AG10803 (cell line): Measurements from ENCODE around the gene EBLN2.

Source experiments
- DNase-seq: peaks from one replicate; pipeline ENCODE4 v3.0.0; 2010; ENCODE audit warnings: low read depth
- H3K4me3 ChIP-seq: 2 replicates; pipeline ENCODE4 v1.5.1; 2011; ENCODE audit warnings: mild to moderate bottlenecking, low read length, control low read depth
- TF ChIP-seq, protein P1 (sequence below): conservative IDR thresholded peaks from 2 replicates; pipeline ENCODE4 v1.5.1; 2011; ENCODE audit warnings: mild to moderate bottlenecking, low read length, control low read depth, inconsistent platforms

The EBLN2 gene

DNA sequence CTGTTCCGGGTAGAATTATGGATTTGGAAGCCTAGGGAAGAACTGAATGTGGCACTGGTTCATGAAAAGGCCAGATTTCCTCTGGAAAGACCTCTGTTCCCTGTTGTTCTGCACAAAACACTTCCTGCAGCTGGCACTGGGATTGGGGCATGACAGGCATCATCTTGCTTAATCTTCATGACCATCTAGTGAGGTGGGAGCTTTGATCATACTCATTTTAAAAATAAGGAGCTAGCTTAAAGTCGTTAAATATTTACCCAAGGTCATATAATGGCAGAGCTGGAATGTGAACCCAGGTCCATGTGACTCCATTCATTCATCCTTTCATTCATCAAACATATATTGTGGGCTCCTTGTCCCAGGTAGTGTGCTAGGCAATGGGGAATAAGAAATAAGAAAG, 40.4 kb downstream of the EBLN2 start:
- no peak overlapping the region for H3K4me3 ChIP-seq
- DNase-seq, result no peak
- TF ChIP-seq, protein P1, sequence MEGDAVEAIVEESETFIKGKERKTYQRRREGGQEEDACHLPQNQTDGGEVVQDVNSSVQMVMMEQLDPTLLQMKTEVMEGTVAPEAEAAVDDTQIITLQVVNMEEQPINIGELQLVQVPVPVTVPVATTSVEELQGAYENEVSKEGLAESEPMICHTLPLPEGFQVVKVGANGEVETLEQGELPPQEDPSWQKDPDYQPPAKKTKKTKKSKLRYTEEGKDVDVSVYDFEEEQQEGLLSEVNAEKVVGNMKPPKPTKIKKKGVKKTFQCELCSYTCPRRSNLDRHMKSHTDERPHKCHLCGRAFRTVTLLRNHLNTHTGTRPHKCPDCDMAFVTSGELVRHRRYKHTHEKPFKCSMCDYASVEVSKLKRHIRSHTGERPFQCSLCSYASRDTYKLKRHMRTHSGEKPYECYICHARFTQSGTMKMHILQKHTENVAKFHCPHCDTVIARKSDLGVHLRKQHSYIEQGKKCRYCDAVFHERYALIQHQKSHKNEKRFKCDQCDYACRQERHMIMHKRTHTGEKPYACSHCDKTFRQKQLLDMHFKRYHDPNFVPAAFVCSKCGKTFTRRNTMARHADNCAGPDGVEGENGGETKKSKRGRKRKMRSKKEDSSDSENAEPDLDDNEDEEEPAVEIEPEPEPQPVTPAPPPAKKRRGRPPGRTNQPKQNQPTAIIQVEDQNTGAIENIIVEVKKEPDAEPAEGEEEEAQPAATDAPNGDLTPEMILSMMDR, result no peak

DNA sequence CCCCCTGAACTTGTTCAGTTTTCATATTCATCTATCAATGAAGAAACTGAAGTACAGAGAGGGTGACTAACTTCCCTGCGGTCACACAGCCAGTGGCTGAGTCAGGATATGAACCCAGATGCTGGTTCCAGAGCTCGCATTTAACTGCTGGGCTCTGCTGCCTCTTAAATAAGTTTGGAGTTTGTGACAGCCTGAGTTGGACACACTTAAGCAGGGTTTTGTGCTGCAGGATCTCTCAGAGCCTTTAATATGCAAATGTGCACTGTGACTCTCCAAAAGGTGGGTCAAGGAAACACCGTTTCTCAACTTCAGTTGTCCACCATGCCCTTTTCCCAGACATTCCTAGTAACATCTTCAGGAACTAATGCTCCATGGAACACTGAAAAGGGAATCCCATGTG, 45.8 kb downstream of the EBLN2 start:
- no peak for DNase-seq
- no peak overlapping the region for H3K4me3 ChIP-seq
- TF ChIP-seq, protein P1, result no peak

DNA sequence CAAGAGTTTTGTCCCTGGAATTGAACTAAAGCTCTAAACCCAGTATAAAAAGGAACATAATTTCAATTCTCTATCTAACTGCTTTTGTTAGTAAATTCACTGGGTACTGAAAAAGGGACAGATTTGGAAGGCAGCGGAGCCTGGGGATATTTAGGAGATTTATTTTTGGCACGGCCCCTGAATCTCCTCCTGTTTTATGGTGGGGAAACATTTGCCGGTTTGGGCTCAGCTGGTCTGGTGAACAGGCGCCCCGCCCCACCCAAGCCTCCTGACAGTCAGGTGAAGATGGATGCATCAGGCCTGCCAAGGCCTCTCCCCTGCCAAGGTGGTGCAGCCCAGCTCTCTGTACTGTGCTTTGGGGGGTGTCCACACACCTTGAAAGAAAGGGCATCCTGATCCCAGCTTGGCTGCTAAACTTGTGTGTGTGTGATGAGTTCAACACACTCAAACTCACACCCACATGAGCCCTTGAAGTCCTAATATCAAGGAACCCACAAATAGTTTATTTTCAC, 46.3 kb downstream of the EBLN2 start:
- TF ChIP-seq, protein P1, result no peak
- no peak for DNase-seq
- H3K4me3 ChIP-seq, result no peak overlapping the region

DNA sequence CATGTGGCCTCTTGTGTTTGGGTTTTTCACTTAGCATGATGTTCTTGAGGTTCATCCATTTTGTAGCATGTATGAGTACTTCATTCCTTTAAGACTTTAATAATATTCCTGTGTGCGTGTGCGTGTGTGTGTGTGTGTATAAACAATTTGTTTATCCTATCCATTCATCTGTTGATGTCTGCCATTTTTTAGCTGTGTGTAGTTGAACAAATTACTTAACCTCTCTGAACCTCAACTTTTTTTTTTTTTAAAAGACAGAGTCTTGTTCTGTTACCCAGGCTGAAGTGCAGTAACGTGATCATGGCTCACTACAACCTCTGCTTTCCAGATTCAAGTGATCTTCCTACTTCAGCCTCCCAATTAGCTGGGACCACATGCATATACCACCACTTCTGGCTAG, 47.3 kb downstream of the EBLN2 start:
- TF ChIP-seq, protein P1, result no peak
- no peak overlapping the region for H3K4me3 ChIP-seq
- no peak for DNase-seq

DNA sequence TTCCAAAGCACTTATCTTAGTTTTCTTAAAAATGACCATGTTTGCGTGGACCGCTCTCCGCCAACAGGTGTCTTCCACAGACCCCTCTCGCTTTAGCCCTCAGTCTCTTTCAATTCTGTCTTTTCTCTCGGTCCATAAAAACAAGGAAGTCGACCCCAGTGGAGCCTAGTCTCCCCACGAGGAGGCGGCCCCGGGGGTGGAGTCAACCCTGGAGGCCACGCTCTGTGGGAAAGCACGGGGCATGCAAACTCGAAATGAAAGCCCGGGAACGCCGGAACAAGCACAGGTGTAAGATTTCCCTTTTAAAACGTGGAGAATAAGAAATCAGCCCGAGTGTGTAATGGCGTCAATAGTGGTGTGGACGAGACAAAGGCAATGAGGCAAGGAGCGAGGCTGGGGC, 49.1 kb downstream of the EBLN2 start:
- no peak overlapping the region for H3K4me3 ChIP-seq
- DNase-seq, result no peak
- TF ChIP-seq, protein P1, result no peak
